ENCODE data around the gene WWOX.

Gene WWOX

GRCh38 chr16:78325468-78326352 is 226.3 kb downstream of the WWOX start:
- H3K4me3 ChIP-seq (ENCODE audit: low read length): no peak overlapping the region
- no peaks in the 10 kb centered on the region for H3K36me3 ChIP-seq (ENCODE audit: control insufficient read depth, insufficient read depth, low read length)
- no peaks in the 10 kb centered on the region for H3K4me1 ChIP-seq (ENCODE audit: control insufficient read depth, insufficient read depth, low read length)
- H3K9me3 ChIP-seq (ENCODE audit: control insufficient read depth, low read length): no peaks in the 10 kb centered on the region
- H3K9ac ChIP-seq (ENCODE audit: low read length): no peak overlapping the region
- H3K27me3 ChIP-seq (ENCODE audit: control insufficient read depth, insufficient read depth, low read length): no peaks in the 10 kb centered on the region

DNA sequence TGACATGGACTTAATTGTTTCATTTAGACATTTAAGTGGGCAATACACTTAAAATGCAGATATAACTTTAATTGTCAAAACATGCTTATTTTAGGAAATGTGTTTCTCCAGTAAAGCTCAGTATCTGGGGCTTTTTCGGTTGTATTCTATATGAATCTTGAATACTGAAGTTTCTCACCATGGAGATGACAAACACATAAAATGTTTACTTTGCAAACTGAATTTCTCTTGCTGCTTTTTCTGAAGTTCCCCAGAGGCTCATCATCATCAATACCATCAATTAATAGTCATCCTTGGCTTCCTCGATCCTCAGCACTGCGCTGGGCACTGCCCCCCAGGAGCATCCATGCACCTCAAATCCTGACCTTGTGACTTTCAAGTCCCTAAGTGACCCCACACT is 227.3 kb downstream of the WWOX start:
- H3K4me1 ChIP-seq (ENCODE audit: control insufficient read depth, insufficient read depth, low read length): no peaks in the 10 kb centered on the region

DNA sequence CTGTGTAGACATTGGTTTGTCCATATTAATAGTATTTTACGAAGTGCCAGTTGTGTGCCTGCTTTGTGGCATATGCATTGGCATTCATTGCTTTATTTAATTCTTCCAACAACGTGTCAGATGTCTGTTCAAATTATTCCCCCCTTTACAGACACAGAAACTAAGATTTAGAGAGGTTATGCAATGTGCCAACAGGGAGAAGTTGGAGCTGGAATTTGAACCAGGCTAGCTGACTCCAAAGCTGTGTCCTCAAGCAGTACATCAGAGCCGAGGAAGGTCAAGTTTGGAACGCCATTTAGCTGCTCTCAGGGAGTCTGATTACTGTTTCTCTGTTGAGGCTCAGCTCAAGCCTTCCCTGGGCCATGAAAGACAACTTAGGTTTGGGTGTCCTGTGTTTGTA is 232.3 kb downstream of the WWOX start:
- Histone ChIP-seq H3K4me1 (ENCODE audit: control insufficient read depth, insufficient read depth, low read length) (no peaks in the 10 kb centered on the region), H3K4me3 (ENCODE audit: low read length) (no peak overlapping the region), H3K27me3 (ENCODE audit: control insufficient read depth, insufficient read depth, low read length) (no peaks in the 10 kb centered on the region), H3K9me3 (ENCODE audit: control insufficient read depth, low read length) (no peaks in the 10 kb centered on the region), H3K9ac (ENCODE audit: low read length) (no peak overlapping the region), H3K36me3 (ENCODE audit: control insufficient read depth, insufficient read depth, low read length) (no peaks in the 10 kb centered on the region)

More for the DNA sequence above, 227.3 kb downstream of the WWOX start:
- H3K9me3 ChIP-seq (ENCODE audit: control insufficient read depth, low read length): no peaks in the 10 kb centered on the region
- H3K36me3 ChIP-seq (ENCODE audit: control insufficient read depth, insufficient read depth, low read length): no peaks in the 10 kb centered on the region
- no peak overlapping the region for H3K4me3 ChIP-seq (ENCODE audit: low read length)
- H3K27me3 ChIP-seq (ENCODE audit: control insufficient read depth, insufficient read depth, low read length): no peaks in the 10 kb centered on the region
- H3K9ac ChIP-seq (ENCODE audit: low read length): no peak overlapping the region

DNA sequence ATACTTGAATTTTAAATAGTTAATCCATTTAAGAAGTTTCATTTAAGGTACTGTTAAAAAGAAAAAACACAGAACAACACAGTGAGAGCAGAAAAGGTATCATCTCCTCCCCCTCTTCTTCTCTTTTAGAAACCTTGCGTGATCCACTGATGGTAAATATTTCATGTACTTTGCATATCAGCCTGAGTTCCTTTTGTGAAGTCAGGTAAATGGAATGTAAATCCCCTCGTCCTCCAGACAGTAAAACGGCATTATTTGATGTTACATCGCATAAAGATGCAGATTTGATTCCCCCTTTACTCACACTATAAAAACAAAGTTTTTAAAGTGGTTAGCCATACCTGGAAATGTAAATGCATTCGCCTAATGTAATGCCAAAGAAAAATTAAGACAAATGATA is 234.4 kb downstream of the WWOX start:
- Histone ChIP-seq H3K9ac (ENCODE audit: low read length) (no peak overlapping the region), H3K27me3 (ENCODE audit: control insufficient read depth, insufficient read depth, low read length) (no peaks in the 10 kb centered on the region), H3K4me1 (ENCODE audit: control insufficient read depth, insufficient read depth, low read length) (no peaks in the 10 kb centered on the region), H3K9me3 (ENCODE audit: control insufficient read depth, low read length) (no peaks in the 10 kb centered on the region), H3K36me3 (ENCODE audit: control insufficient read depth, insufficient read depth, low read length) (no peaks in the 10 kb centered on the region), H3K4me3 (ENCODE audit: low read length) (no peak overlapping the region)

GRCh38 chr16:78340590-78340989 is 241.1 kb downstream of the WWOX start:
- Histone ChIP-seq H3K4me1 (ENCODE audit: control insufficient read depth, insufficient read depth, low read length) (no peaks in the 10 kb centered on the region), H3K27me3 (ENCODE audit: control insufficient read depth, insufficient read depth, low read length) (no peaks in the 10 kb centered on the region), H3K9ac (ENCODE audit: low read length) (no peak overlapping the region), H3K4me3 (ENCODE audit: low read length) (no peak overlapping the region), H3K9me3 (ENCODE audit: control insufficient read depth, low read length) (no peaks in the 10 kb centered on the region), H3K36me3 (ENCODE audit: control insufficient read depth, insufficient read depth, low read length) (no peaks in the 10 kb centered on the region)

DNA sequence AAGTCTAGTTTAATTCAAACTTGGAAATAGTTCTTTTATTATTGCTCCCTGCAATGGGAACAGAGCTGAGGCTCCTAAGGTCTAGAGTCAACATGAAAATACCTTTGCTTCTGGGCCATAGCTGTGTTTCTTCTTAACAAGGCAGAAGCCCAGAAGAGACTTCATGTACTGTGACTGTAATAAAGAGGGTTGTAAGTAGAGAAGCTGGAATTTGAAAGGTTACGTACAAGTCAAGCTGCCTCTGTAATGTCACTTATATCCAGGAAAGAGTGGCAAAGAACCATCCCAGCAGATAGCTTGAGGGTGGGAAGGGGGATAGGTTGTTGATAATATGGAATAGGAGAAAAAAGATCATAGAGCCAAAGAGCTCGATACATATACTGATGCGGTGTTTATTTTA is 248.6 kb downstream of the WWOX start:
- no peaks in the 10 kb centered on the region for H3K27me3 ChIP-seq (ENCODE audit: control insufficient read depth, insufficient read depth, low read length)
- H3K9ac ChIP-seq (ENCODE audit: low read length): no peak overlapping the region
- H3K4me3 ChIP-seq (ENCODE audit: low read length): no peak overlapping the region
- no peaks in the 10 kb centered on the region for H3K4me1 ChIP-seq (ENCODE audit: control insufficient read depth, insufficient read depth, low read length)
- H3K36me3 ChIP-seq (ENCODE audit: control insufficient read depth, insufficient read depth, low read length): no peaks in the 10 kb centered on the region
- H3K9me3 ChIP-seq (ENCODE audit: control insufficient read depth, low read length): no peaks in the 10 kb centered on the region

DNA sequence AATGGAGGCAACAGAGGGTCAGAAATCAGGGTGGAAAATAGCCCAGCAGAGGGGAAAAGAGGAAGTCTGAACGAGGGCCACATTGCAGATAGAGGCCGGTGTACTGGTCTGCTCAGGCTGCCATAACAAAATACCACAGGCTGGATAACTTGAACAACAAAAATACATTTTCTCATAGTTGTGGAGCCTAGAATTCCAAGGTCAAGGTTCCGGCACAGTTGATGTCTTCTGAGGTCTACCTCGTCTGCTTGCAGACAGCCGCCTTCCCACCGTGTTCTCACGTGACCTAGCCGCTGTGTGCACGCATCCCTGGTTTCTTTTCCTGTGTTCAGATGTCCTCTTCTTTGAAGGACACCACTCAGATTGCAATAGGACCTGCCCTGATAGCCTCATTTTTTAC is 249.4 kb downstream of the WWOX start:
- no peaks in the 10 kb centered on the region for H3K27me3 ChIP-seq (ENCODE audit: control insufficient read depth, insufficient read depth, low read length)
- no peaks in the 10 kb centered on the region for H3K9me3 ChIP-seq (ENCODE audit: control insufficient read depth, low read length)
- no peak overlapping the region for H3K9ac ChIP-seq (ENCODE audit: low read length)
- H3K4me1 ChIP-seq (ENCODE audit: control insufficient read depth, insufficient read depth, low read length): no peaks in the 10 kb centered on the region
- H3K4me3 ChIP-seq (ENCODE audit: low read length): no peak overlapping the region
- no peaks in the 10 kb centered on the region for H3K36me3 ChIP-seq (ENCODE audit: control insufficient read depth, insufficient read depth, low read length)

- Histone ChIP-seq H3K4me3 (ENCODE audit: low read length) (no peak overlapping the region), H3K4me1 (ENCODE audit: control insufficient read depth, insufficient read depth, low read length) (no peaks in the 10 kb centered on the region), H3K9ac (ENCODE audit: low read length) (no peak overlapping the region), H3K36me3 (ENCODE audit: control insufficient read depth, insufficient read depth, low read length) (no peaks in the 10 kb centered on the region), H3K9me3 (ENCODE audit: control insufficient read depth, low read length) (no peaks in the 10 kb centered on the region), H3K27me3 (ENCODE audit: control insufficient read depth, insufficient read depth, low read length) (no peaks in the 10 kb centered on the region)
These were observed 252.7 kb downstream of the WWOX start for GRCh38 chr16:78352184-78352583.

DNA sequence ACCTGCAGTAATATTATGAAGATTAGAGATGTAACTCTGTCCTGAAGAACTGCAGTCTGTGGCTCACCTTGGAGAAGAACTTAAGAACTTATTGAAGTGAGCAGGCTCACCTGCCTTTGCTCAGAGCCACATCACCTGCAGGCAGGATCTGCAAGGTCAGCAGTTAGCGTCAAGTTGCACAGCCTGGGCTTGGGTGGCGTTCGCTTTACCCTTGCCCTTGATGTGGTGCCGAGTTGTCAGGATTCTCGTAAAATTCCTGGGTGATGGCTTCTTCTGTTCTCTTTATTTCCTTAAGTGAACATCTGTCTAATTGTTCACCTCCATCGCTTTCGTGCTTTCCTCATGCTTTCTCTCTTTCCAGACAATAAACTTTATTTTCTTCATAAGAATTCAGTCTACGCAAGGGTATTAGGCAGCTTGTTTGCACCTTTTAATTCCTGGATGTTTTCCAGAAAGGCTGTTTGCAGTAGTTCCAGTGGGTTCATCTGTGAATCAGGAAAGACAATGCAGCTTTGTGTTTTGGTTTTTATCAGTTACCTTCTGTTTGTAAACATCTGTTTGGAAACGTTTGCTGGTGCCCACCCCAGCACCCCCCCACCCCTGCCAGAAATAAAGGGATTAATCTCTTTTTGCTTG is 254.3 kb downstream of the WWOX start:
- Histone ChIP-seq H3K9ac (ENCODE audit: low read length) (no peak overlapping the region), H3K4me1 (ENCODE audit: control insufficient read depth, insufficient read depth, low read length) (no peaks in the 10 kb centered on the region), H3K4me3 (ENCODE audit: low read length) (no peak overlapping the region), H3K36me3 (ENCODE audit: control insufficient read depth, insufficient read depth, low read length) (no peaks in the 10 kb centered on the region), H3K9me3 (ENCODE audit: control insufficient read depth, low read length) (no peaks in the 10 kb centered on the region), H3K27me3 (ENCODE audit: control insufficient read depth, insufficient read depth, low read length) (no peaks in the 10 kb centered on the region)

GRCh38 chr16:78362524-78363135 is 263.2 kb downstream of the WWOX start:
- Histone ChIP-seq H3K36me3 (ENCODE audit: control insufficient read depth, insufficient read depth, low read length) (no peaks in the 10 kb centered on the region), H3K4me3 (ENCODE audit: low read length) (no peak overlapping the region), H3K9ac (ENCODE audit: low read length) (no peak overlapping the region), H3K4me1 (ENCODE audit: control insufficient read depth, insufficient read depth, low read length) (no peaks in the 10 kb centered on the region), H3K9me3 (ENCODE audit: control insufficient read depth, low read length) (no peaks in the 10 kb centered on the region), H3K27me3 (ENCODE audit: control insufficient read depth, insufficient read depth, low read length) (no peaks in the 10 kb centered on the region)

DNA sequence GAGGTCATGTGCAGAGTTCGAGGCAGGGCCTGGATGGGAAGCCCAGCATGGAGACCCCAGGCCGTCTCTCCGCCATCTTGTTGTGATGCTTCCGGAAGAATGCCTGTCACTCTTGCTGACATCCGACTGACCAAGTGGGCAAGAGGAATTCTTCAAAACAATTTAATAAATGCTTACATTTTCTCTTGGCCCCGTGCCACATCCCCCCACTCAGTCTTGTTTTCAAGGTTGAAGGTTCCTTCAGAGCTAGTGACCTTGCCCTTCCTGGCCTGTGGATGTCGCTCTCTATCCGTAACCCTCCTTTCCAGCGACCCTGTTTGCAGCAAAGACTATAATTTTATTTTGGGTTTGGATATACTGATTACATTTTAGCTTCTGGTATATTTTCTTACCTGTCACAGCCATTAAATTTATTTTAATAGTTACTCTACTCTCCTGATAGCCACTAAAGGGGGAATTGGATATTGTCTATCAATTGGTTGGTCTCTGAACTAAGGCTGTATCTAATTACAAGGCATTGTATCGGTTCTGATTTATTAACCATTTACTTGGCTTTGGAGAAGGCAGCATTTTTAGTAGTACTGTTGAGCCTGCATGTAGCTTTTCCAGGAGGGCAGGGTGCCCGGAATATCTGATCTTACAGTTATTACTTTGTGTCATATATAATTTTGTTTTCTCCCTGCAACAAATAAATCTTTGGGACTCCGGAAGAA is 264.5 kb downstream of the WWOX start:
- Histone ChIP-seq H3K4me3 (ENCODE audit: low read length) (no peak overlapping the region), H3K9ac (ENCODE audit: low read length) (no peak overlapping the region), H3K27me3 (ENCODE audit: control insufficient read depth, insufficient read depth, low read length) (no peaks in the 10 kb centered on the region), H3K9me3 (ENCODE audit: control insufficient read depth, low read length) (no peaks in the 10 kb centered on the region), H3K4me1 (ENCODE audit: control insufficient read depth, insufficient read depth, low read length) (no peaks in the 10 kb centered on the region), H3K36me3 (ENCODE audit: control insufficient read depth, insufficient read depth, low read length) (no peaks in the 10 kb centered on the region)

DNA sequence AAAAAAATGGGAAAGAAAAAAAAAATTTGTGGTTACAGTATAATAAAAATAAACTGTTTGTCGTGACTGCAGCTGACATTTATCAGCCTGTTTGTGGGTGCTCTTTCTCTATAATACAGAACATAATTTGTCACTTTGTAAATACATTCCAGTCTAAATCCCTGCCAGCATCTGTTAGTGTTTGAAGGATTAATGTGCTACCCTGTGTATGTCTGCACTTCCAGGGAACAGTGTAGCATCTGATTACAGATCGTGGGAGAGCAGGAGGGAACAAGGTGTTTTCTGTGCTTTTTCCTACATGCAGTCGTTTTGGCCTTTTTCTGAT is 265.1 kb downstream of the WWOX start:
- Histone ChIP-seq H3K4me1 (ENCODE audit: control insufficient read depth, insufficient read depth, low read length) (no peaks in the 10 kb centered on the region), H3K36me3 (ENCODE audit: control insufficient read depth, insufficient read depth, low read length) (no peaks in the 10 kb centered on the region), H3K9me3 (ENCODE audit: control insufficient read depth, low read length) (no peaks in the 10 kb centered on the region), H3K9ac (ENCODE audit: low read length) (no peak overlapping the region), H3K4me3 (ENCODE audit: low read length) (no peak overlapping the region), H3K27me3 (ENCODE audit: control insufficient read depth, insufficient read depth, low read length) (no peaks in the 10 kb centered on the region)

All from mucosa of stomach (tissue), 1 donor.